HEK293 (cell line): ENCODE data around the gene SMARCA2.

ENCODE experiments used
- CTCF ChIA-PET: fragments of 350-600 bp; formaldehyde crosslinking; extraction: SDS; loops from one replicate; lab custom pipeline; 2021; ENCODE audit warnings: antibody characterized with exemption; lab: Yijun Ruan, JAX
- POLR2A ChIA-PET: fragments of 300-600 bp; formaldehyde crosslinking; extraction: SDS; loops from one replicate; lab custom pipeline; 2020; ENCODE audit warnings: antibody characterized with exemption, inconsistent platforms; lab: Yijun Ruan, JAX
- H3K27ac ChIP-seq: fragments of 200-500 bp; sonication (Bioruptor generic); 2 replicates; pipeline ENCODE4 v1.5.1; 2014; ENCODE audit warnings: low read depth, low read length, control low read depth, inconsistent platforms; ENCODE audit errors: extremely low read depth
- H3K36me3 ChIP-seq, 2 experiments: fragments of 200-500 bp in 1 of 2; sonication (Bioruptor generic) in 1 of 2; 1 replicate in 1 of 2; 2 replicates in 1 of 2; pipeline ENCODE4 v1.5.1; 2014 to 2017; ENCODE audit warnings: inconsistent platforms in 2 of 2, low read length in 2 of 2; ENCODE audit not compliant: control insufficient read depth in 2 of 2, insufficient read depth in 1 of 2
- H3K4me1 ChIP-seq: fragments of 200-500 bp; sonication (Bioruptor generic); 2 replicates; pipeline ENCODE4 v1.5.1; 2014; ENCODE audit warnings: mild to moderate bottlenecking, low read length, inconsistent platforms; ENCODE audit not compliant: control insufficient read depth, insufficient read depth
- H3K4me3 ChIP-seq: 2 replicates; pipeline ENCODE4 v1.5.1; 2011; ENCODE audit warnings: low read depth, mild to moderate bottlenecking, control low read depth, low read length, moderate library complexity
- H3K9me3 ChIP-seq: fragments of 200-500 bp; sonication (Bioruptor generic); 2 replicates; pipeline ENCODE4 v1.5.1; 2014; ENCODE audit warnings: low read depth, low read length, inconsistent platforms; ENCODE audit not compliant: control insufficient read depth, insufficient read depth
- ATF2 ChIP-seq: fragments of 450-650 bp; formaldehyde crosslinking; IDR thresholded peaks from 2 replicates; pipeline ENCODE4 v1.5.1; 2016; ENCODE audit warnings: missing biosample characterization, missing genetic modification characterization, low read depth
- GFI1B ChIP-seq: fragments of 450-650 bp; formaldehyde crosslinking; IDR thresholded peaks from 2 replicates; pipeline ENCODE4 v1.5.1; 2016; ENCODE audit warnings: missing biosample characterization, missing genetic modification characterization
- KLF7 ChIP-seq: fragments of 450-650 bp; formaldehyde crosslinking; IDR thresholded peaks from 2 replicates; pipeline ENCODE4 v1.5.1; 2016; ENCODE audit warnings: missing biosample characterization, missing genetic modification characterization, borderline replicate concordance
- MEIS1 ChIP-seq: sonication (generic); formaldehyde crosslinking; IDR thresholded peaks from 2 replicates; pipeline ENCODE4 v1.8.1; 2022; ENCODE audit warnings: missing genetic modification reagents, mild to moderate bottlenecking, borderline replicate concordance
- PRDM2 ChIP-seq: fragments of 450-650 bp; formaldehyde crosslinking; IDR thresholded peaks from 2 replicates; pipeline ENCODE4 v1.5.1; 2016; ENCODE audit warnings: missing biosample characterization, missing genetic modification characterization, borderline replicate concordance
- ZBTB8A ChIP-seq: fragments of 450-650 bp; formaldehyde crosslinking; IDR thresholded peaks from 2 replicates; pipeline ENCODE4 v1.5.1; 2016; ENCODE audit warnings: missing biosample characterization, missing genetic modification characterization
- ZFP41 ChIP-seq: fragments of 450-650 bp; formaldehyde crosslinking; IDR thresholded peaks from 2 replicates; pipeline ENCODE4 v1.5.1; 2016; ENCODE audit warnings: missing biosample characterization, missing genetic modification characterization, borderline replicate concordance
- ZNF202 ChIP-seq: fragments of 450-650 bp; formaldehyde crosslinking; IDR thresholded peaks from 2 replicates; pipeline ENCODE4 v1.5.1; 2016; ENCODE audit warnings: missing biosample characterization, missing genetic modification characterization, borderline replicate concordance
- ZNF324 ChIP-seq: fragments of 450-650 bp; formaldehyde crosslinking; IDR thresholded peaks from 2 replicates; pipeline ENCODE4 v1.5.1; 2016; ENCODE audit warnings: missing biosample characterization, missing genetic modification characterization
- ZNF341 ChIP-seq: fragments of 450-650 bp; formaldehyde crosslinking; IDR thresholded peaks from 2 replicates; pipeline ENCODE4; 2016; ENCODE audit warnings: low read depth, missing biosample characterization, missing genetic modification characterization
- ZNF350 ChIP-seq: fragments of 450-650 bp; formaldehyde crosslinking; IDR thresholded peaks from 2 replicates; pipeline ENCODE4 v1.5.0; 2017; ENCODE audit warnings: missing biosample characterization, mild to moderate bottlenecking, missing genetic modification characterization
- ZNF391 ChIP-seq: fragments of 450-650 bp; formaldehyde crosslinking; IDR thresholded peaks from 2 replicates; pipeline ENCODE4 v1.5.1; 2016; ENCODE audit warnings: low read depth, missing biosample characterization, missing genetic modification characterization, borderline replicate concordance
- ZNF404 ChIP-seq: fragments of 450-650 bp; formaldehyde crosslinking; IDR thresholded peaks from 2 replicates; pipeline ENCODE4 v1.5.1; 2017; ENCODE audit warnings: missing biosample characterization, missing genetic modification characterization
- ZNF560 ChIP-seq: fragments of 450-650 bp; formaldehyde crosslinking; IDR thresholded peaks from 2 replicates; pipeline ENCODE4 v1.5.1; 2017; ENCODE audit warnings: missing biosample characterization, missing genetic modification characterization, borderline replicate concordance
- ZNF645 ChIP-seq: fragments of 450-650 bp; formaldehyde crosslinking; IDR thresholded peaks from 2 replicates; pipeline ENCODE4; 2016; ENCODE audit warnings: missing biosample characterization, missing genetic modification characterization
- ZNF707 ChIP-seq: fragments of 450-650 bp; formaldehyde crosslinking; IDR thresholded peaks from 2 replicates; pipeline ENCODE4 v1.5.1; 2016; ENCODE audit warnings: missing biosample characterization, missing genetic modification characterization
- ZNF785 ChIP-seq: fragments of 450-650 bp; formaldehyde crosslinking; IDR thresholded peaks from 2 replicates; pipeline ENCODE4 v1.5.1; 2016; ENCODE audit warnings: missing biosample characterization, missing genetic modification characterization
- ZXDB ChIP-seq: fragments of 450-650 bp; formaldehyde crosslinking; IDR thresholded peaks from 2 replicates; pipeline ENCODE4 v1.5.1; 2016; ENCODE audit warnings: missing biosample characterization, missing genetic modification characterization
- TF ChIP-seq, protein P1 (sequence below): fragments of 450-650 bp; formaldehyde crosslinking; IDR thresholded peaks from 2 replicates; pipeline ENCODE4 v1.5.1; 2016; ENCODE audit warnings: missing biosample characterization, missing genetic modification characterization, borderline replicate concordance
- TF ChIP-seq, protein P2 (sequence below): fragments of 450-650 bp; formaldehyde crosslinking; IDR thresholded peaks from 2 replicates; pipeline ENCODE4 v1.5.1; 2016; ENCODE audit warnings: missing biosample characterization, missing genetic modification characterization

Gene SMARCA2

DNA sequence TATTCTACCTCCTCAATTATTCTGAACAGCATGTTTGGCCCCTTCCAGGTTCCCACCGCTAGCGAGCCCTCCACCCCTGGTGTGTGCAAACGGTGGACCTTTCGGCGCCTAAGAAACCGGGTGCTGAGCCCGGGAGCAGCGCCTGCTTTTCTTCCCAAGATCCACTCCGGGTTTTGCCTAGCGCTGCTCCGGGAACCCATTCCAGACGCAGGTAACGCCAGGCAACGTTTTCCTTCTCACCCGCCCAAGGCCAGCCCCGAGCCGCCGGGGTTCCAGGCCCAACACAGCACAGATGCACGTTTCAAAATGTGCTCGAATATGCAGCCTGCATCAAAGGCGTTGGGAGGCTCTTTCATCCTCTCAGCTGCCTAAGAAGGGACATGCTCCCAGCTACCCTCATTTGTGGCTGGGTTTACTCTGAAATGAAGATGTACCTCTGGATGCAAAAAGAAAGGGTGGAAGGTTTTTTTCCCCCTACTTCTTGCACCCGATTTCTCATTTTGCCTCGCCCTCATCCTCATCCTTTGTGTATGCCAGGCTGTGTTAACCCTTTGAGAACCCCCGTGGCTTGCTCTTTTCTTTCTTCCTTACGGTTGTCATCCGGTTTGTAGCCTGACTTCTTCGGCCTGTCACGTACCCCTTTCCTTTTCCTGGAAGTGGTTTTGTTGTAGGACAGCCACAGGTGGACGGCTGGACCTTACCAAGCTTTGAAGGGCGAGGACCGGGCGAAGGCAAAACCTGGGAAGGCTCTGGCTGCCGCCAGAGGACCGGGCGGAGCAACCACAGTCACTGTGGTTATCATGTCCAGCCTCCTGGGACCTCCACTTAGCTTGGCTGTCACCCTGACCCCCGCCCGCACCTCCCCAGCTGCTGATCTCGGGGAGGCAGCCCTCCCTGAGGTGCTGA lies 226.9 kb downstream of the SMARCA2 start:
- ChIA-PET POLR2A (interaction anchor here (0.6 kb wide), 1 partner anchor 503 kb away, joined by 4 read pairs; no protein-coding TSS in a partner anchor), CTCF (interaction anchor here (0.6 to 2.2 kb wide), 5 partner anchors 10 to 1436 kb away, joined by 3 to 7 read pairs (median 3); no protein-coding TSS in a partner anchor)
- H3K4me3 ChIP-seq = peak overlapping the region; percentile 36
- H3K9me3 ChIP-seq = no peaks in the 10 kb centered on the region; the same call in 1 of the 2 replicates
- no peak overlapping the region; the same call in 1 of the 2 replicates for H3K27ac ChIP-seq
- H3K36me3 ChIP-seq = no peaks in the 10 kb centered on the region
- no peaks in the 10 kb centered on the region for H3K4me1 ChIP-seq
- TF ChIP-seq ZBTB8A (peak; percentile 83), KLF7 (tag by site-specific recombination) (0 out of 2 replicates have a peak, but pooled peaks have one; percentile 36), ZNF202 (tag by site-specific recombination) (no peak), ZNF560 (tag by site-specific recombination) (no peak), ZNF350 (tag by site-specific recombination) (no peak), ZNF645 (no peak), ZXDB (tag by site-specific recombination) (peak; percentile 58; the same call in 1 of the 2 replicates), ZNF404 (tag by site-specific recombination) (no peak), ZNF707 (no peak), ZNF785 (tag by site-specific recombination) (no peak), ZFP41 (tag by site-specific recombination) (no peak), ZNF324 (peak; percentile 69), ZNF391 (tag by site-specific recombination) (peak; percentile 69; the same call in 1 of the 2 replicates), MEIS1 (no peak), ATF2 (no peak), GFI1B (no peak), PRDM2 (tag by site-specific recombination) (no peak), ZNF341 (peak; percentile 69)
- TF ChIP-seq, protein P1, sequence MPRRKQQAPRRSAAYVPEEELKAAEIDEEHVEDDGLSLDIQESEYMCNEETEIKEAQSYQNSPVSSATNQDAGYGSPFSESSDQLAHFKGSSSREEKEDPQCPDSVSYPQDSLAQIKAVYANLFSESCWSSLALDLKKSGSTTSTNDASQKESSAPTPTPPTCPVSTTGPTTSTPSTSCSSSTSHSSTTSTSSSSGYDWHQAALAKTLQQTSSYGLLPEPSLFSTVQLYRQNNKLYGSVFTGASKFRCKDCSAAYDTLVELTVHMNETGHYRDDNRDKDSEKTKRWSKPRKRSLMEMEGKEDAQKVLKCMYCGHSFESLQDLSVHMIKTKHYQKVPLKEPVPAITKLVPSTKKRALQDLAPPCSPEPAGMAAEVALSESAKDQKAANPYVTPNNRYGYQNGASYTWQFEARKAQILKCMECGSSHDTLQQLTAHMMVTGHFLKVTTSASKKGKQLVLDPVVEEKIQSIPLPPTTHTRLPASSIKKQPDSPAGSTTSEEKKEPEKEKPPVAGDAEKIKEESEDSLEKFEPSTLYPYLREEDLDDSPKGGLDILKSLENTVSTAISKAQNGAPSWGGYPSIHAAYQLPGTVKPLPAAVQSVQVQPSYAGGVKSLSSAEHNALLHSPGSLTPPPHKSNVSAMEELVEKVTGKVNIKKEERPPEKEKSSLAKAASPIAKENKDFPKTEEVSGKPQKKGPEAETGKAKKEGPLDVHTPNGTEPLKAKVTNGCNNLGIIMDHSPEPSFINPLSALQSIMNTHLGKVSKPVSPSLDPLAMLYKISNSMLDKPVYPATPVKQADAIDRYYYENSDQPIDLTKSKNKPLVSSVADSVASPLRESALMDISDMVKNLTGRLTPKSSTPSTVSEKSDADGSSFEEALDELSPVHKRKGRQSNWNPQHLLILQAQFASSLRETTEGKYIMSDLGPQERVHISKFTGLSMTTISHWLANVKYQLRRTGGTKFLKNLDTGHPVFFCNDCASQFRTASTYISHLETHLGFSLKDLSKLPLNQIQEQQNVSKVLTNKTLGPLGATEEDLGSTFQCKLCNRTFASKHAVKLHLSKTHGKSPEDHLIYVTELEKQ = no peak
- TF ChIP-seq, protein P2, sequence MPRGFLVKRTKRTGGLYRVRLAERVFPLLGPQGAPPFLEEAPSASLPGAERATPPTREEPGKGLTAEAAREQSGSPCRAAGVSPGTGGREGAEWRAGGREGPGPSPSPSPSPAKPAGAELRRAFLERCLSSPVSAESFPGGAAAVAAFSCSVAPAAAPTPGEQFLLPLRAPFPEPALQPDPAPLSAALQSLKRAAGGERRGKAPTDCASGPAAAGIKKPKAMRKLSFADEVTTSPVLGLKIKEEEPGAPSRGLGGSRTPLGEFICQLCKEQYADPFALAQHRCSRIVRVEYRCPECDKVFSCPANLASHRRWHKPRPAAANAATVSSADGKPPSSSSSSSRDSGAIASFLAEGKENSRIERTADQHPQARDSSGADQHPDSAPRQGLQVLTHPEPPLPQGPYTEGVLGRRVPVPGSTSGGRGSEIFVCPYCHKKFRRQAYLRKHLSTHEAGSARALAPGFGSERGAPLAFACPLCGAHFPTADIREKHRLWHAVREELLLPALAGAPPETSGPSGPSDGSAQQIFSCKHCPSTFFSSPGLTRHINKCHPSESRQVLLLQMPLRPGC (tag by site-specific recombination) = peak; percentile 56; the same call in 1 of the 2 replicates
